Measurements from ENCODE around the gene SYNGAP1. TPM values are rescaled to one million over a fixed set of nuclear protein-coding genes. Genes with fewer than 3 reads are reported as not detected.

Gene SYNGAP1
- total RNA-seq, 1 experiment from 2014 or later: 1.1 TPM

DNA sequence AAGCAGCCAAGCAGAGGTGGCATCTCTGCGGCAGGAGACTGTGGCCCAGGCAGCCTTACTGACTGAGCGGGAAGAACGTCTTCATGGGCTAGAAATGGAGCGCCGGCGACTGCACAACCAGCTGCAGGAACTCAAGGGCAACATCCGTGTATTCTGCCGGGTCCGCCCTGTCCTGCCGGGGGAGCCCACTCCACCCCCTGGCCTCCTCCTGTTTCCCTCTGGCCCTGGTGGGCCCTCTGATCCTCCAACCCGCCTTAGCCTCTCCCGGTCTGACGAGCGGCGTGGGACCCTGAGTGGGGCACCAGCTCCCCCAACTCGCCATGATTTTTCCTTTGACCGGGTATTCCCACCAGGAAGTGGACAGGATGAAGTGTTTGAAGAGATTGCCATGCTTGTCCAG lies 15.0 kb upstream of the SYNGAP1 start:
- DNase-seq (ENCODE audit: low read depth): no peak

- no peak for DNase-seq (ENCODE audit: low read depth)
Measured at GRCh38 chr6:33405386-33405940, 14.4 kb upstream of the SYNGAP1 start.

GRCh38 chr6:33406126-33406525 lies 13.7 kb upstream of the SYNGAP1 start:
- no peak for DNase-seq (ENCODE audit: low read depth)

- DNase-seq (ENCODE audit: low read depth): no peak
Measured at GRCh38 chr6:33407132-33407718, 12.6 kb upstream of the SYNGAP1 start.

GRCh38 chr6:33410050-33410710 lies 9.7 kb upstream of the SYNGAP1 start:
- DNase-seq (ENCODE audit: low read depth): peak; percentile 100

- DNase-seq (ENCODE audit: low read depth): no peak
Measured at GRCh38 chr6:33410711-33411631, 8.9 kb upstream of the SYNGAP1 start, which contains the start of gene PHF1. Gene PHF1 (plus strand): TSS chr6:33411014. CDS start chr6:33412264, 1,250 bp downstream.

- DNase-seq (ENCODE audit: low read depth): no peak
Measured at GRCh38 chr6:33411632-33412005, 8.2 kb upstream of the SYNGAP1 start.

- no peak for DNase-seq (ENCODE audit: low read depth)
Measured at GRCh38 chr6:33412140-33413009, 7.5 kb upstream of the SYNGAP1 start.

DNA sequence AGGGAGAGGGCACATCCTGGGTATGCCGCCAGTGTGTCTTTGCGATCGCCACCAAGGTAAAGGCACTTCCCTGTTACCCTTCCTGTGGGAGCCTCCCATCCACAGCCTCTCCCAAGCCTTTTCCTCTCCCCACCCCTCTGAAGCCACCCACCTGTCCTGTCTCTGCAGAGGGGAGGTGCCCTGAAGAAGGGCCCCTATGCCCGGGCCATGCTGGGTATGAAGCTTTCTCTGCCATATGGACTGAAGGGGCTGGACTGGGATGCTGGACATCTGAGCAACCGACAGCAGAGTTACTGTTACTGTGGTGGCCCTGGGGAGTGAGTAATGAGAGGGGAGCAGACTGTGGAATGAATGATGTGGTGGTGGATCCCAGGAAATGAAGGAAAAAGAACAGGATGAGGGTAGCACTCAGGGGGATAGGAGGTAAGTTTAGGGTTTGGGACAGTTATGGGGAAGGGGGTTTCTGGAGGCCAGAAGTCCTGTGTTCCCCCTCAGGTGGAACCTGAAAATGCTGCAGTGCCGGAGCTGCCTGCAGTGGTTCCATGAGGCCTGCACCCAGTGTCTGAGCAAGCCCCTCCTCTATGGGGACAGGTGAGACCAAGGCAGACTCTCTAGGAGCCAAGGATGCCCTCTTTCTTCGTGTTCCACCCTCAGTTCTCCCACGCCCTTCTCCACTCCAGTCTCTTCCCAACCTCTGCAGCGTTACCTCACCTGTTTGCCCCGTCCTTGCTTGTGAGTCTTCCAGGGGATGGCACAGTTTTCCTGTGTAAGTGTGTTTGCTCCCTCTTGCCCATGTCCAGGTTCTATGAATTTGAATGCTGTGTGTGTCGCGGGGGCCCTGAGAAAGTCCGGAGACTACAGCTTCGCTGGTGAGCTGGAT lies 6.4 kb upstream of the SYNGAP1 start:
- DNase-seq (ENCODE audit: low read depth): no peak

- DNase-seq (ENCODE audit: low read depth): no peak
Measured at GRCh38 chr6:33414592-33415271, 5.1 kb upstream of the SYNGAP1 start.

GRCh38 chr6:33415831-33416230 lies 4.0 kb upstream of the SYNGAP1 start:
- DNase-seq (ENCODE audit: low read depth): no peak

- no peak for DNase-seq (ENCODE audit: low read depth)
Measured at GRCh38 chr6:33416386-33417127, 3.3 kb upstream of the SYNGAP1 start.

DNA sequence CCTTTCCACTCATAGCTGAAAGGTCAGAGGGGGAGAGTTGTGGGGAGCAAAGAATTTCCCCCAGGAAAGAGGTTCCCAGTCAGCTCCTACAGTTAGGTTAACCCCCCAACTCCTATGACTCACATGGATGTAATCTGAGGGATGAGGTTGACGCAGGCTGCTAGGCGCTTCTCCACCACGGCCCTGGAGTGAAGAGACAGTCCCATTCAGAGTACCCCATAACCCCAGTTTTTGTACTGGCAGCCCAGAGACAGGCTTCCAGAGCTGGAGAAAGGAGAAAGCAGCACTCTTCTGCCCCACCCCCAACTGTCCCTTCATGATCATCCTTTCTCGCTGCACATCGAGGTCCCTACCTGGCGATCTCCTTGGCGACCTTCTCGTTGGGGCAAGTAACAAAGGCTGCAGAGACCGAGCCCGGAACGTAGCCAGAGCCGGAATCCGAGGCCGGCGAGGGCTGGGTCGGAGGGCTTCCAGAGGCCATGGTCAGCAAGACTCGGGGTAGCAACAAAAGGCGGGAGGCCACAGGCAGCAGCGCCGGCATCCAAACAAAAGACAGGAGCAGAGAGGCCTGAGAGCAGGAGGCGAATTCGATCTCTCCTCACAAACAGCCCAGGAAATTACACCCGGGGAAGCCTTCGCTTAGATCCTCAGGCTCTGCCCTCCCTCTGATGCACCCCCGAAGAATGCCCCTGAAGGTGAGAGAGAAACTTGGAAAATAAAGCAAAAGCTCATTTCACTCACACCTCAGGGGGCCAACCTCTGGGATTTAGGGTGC lies 2.5 kb upstream of the SYNGAP1 start:
- peak; percentile 88 for DNase-seq (ENCODE audit: low read depth)

DNA sequence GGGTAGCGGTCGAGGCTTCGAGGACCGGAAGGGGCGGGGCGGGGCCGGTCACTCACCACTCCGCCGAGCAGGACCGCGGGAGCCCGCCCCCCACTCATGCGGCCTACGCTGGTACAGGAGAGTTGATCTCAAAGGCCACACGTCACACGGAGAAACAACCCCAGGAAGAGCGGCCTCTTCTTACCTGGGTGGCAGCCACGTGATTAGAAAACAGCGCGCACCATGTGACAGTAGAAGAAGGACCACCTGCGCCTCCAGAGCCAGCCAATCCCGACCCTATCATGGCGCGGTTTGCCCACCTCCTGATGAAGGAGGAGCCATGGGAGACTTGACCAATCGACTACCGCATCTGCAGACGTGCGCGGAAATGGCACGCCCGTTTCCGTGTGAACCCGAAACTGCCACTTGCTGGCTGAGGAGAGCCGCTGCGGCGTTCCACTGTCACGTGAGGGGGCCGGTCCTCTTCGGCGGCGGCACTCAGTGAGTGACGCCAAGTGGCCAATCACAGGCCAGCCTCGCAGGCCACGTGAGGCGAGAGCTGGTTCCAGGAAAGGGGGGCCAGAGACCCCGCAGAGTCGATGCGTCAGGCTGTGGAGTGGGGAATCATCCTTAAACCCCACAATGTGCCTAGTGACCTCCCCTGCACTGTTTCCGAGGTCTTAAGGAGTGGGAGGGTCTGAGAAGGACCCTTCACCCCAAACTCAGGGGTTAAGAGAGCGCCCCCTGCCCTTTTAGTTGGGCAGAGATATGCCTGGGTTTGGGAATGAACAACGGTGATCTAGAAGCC lies 1.8 kb upstream of the SYNGAP1 start, which contains the start of gene CUTA:
Gene CUTA, minus strand, starts transcription at position 205 of the 787 bp plus-strand sequence. Its CDS starts 107 bp downstream, at position 98.
- DNase-seq (ENCODE audit: low read depth): peak; percentile 100

- peak; percentile 46 for DNase-seq (ENCODE audit: low read depth)
Measured at GRCh38 chr6:33418690-33419291, 1.1 kb upstream of the SYNGAP1 start.

DNA sequence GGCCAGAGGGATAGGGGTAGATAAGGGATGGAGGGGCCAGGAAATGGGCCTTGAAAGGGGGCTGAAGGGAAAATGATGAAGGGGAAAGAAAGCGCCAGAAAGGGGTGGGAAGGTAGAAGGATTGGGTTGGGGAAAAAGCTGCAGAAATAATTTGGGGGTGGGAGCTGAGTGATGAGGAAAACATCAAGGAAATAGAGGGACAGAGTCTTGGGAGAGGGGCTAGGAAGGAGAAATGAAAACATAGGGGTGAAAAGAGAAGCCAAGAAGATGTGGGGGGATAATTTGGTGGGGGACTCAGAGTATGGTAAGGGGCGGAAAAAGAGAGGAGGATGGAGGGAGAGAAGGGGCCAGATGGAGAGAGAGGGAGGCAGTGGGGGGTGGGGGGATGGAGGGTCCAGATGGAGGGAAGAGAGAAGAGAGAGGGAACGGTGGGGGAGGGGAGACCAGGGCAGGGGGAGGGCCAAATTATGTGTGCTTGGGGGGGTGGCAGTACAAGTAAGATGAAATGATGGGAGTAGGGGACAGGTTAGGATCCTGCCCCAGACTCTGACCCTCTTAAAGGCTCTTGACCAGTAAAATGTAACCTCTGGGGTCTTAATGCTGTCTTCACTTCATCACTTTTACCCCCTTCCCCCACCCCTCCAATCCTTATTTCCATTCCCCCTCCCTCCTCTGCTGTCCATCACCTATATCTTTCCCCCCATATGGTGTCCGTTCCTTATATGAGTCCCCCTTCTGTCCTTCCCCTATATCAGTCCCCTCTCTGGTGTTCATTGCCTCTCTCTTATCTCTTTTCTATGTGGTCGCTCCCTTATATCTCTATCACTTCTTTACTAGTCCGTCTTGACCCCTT lies 852 bp downstream of the SYNGAP1 start:
- no peak for DNase-seq (ENCODE audit: low read depth)

All from Daoy (cell line).